CD4-positive, alpha-beta T cell (primary cell): ENCODE results near the gene SAMSN1. TPM values are rescaled to one million over a fixed set of nuclear protein-coding genes. Genes with fewer than 3 reads are reported as not detected.

Experiments used
- ATAC-seq: fragments of 200-7000 bp; cut with Tn5 transposase; one replicate; pipeline ENCODE4 v1.10.0; 2022; ENCODE audit warnings: mild to moderate bottlenecking; ENCODE audit not compliant: poor library complexity
- CTCF ChIA-PET: fragments of 350-600 bp; sonication (Branson Sonifier 250); formaldehyde crosslinking; loops from one replicate; lab custom pipeline; 2021; ENCODE audit warnings: antibody characterized with exemption, inconsistent platforms; lab: Charles Lee
- POLR2A ChIA-PET: fragments of 350-600 bp; sonication (Branson Sonifier 250); formaldehyde crosslinking; loops from one replicate; lab custom pipeline; 2021; ENCODE audit warnings: antibody characterized with exemption, inconsistent platforms; lab: Charles Lee
- DNase-seq, 14 experiments: peaks; one replicate each; pipeline ENCODE4 v3.0.0-alpha.2; 2013 to 2020; ENCODE audit warnings: mixed read lengths in 2 of 14
- H3K27ac ChIP-seq, 2 donors: one replicate each; pipeline versions ENCODE4 v1.5.1 to v1.7.0; 2013; ENCODE audit warnings: low read length in 2 of 2, low read depth in 1 of 2, mild to moderate bottlenecking in 1 of 2
- H3K27me3 ChIP-seq, 2 experiments: 1 replicate in 1 of 2; 2 replicates in 1 of 2; pipeline versions ENCODE4 v1.6.1 to v1.7.0; 2013; ENCODE audit warnings: low read length in 2 of 2, control low read depth in 1 of 2, mild to moderate bottlenecking in 1 of 2, moderate library complexity in 1 of 2; ENCODE audit not compliant: insufficient read depth in 2 of 2, control insufficient read depth in 1 of 2
- H3K36me3 ChIP-seq: one replicate; pipeline ENCODE4 v1.6.1; 2013; ENCODE audit warnings: low read length, control low read depth; ENCODE audit not compliant: insufficient read depth
- H3K4me1 ChIP-seq: one replicate; pipeline ENCODE4 v1.6.1; 2013; ENCODE audit warnings: low read length, control low read depth; ENCODE audit not compliant: insufficient read depth
- H3K4me3 ChIP-seq: one replicate; pipeline ENCODE4 v1.5.1; 2013; ENCODE audit warnings: mild to moderate bottlenecking, low read length, moderate library complexity
- H3K9me3 ChIP-seq, 2 experiments: 1 replicate in 1 of 2; 2 replicates in 1 of 2; pipeline versions ENCODE4 v1.6.1 to v1.7.0; 2013; ENCODE audit warnings: low read length in 2 of 2, mild to moderate bottlenecking in 2 of 2, control low read depth in 1 of 2, moderate library complexity in 1 of 2; ENCODE audit not compliant: control insufficient read depth in 1 of 2, insufficient read depth in 1 of 2
- H3K27ac Mint-ChIP-seq: one replicate; pipeline ENCODE4 v1.8.0; 2020; ENCODE audit warnings: mixed read lengths
- H3K27me3 Mint-ChIP-seq: one replicate; pipeline ENCODE4 v1.8.0; 2021; ENCODE audit warnings: mixed read lengths
- H3K36me3 Mint-ChIP-seq: one replicate; pipeline ENCODE4 v1.8.0; 2021; ENCODE audit warnings: low read depth, mixed read lengths
- H3K4me1 Mint-ChIP-seq: one replicate; pipeline ENCODE4 v1.8.0; 2021; ENCODE audit warnings: low read depth, mixed read lengths
- H3K4me3 Mint-ChIP-seq: one replicate; pipeline ENCODE4 v1.8.0; 2020; ENCODE audit warnings: mild to moderate bottlenecking, mixed read lengths
- H3K9me3 Mint-ChIP-seq: one replicate; pipeline ENCODE4 v1.8.0; 2020; ENCODE audit warnings: mixed read lengths
- intact Hi-C, 2 experiments: fragments of 100-400 bp; cut with DNase I in 1 of 2; cut with micrococcal nuclease in 1 of 2; formaldehyde crosslinking; loops; one replicate each; pipeline versions ENCODE4 v1.15.1 to v1.9.0; 2023 to 2025; cut with DNase I, micrococcal nuclease
- total RNA-seq, 174 experiments: library from RNA in 2 of 174; stranded (reverse) in 2 of 174; gene quantifications; one replicate each; pipeline ENCODE4 v1.2.3 and lab custom pipeline; 2021 to 2026
- TF ChIP-seq, protein P1 (sequence below): fragments of 200-600 bp; IDR thresholded peaks from one replicate; pipeline ENCODE4 v1.8.0; 2022; ENCODE audit warnings: antibody characterized with exemption, mild to moderate bottlenecking

SAMSN1 gene
- total RNA-seq, 2 experiments from 2014 or later = 51.2 to 51.3 TPM

DNA sequence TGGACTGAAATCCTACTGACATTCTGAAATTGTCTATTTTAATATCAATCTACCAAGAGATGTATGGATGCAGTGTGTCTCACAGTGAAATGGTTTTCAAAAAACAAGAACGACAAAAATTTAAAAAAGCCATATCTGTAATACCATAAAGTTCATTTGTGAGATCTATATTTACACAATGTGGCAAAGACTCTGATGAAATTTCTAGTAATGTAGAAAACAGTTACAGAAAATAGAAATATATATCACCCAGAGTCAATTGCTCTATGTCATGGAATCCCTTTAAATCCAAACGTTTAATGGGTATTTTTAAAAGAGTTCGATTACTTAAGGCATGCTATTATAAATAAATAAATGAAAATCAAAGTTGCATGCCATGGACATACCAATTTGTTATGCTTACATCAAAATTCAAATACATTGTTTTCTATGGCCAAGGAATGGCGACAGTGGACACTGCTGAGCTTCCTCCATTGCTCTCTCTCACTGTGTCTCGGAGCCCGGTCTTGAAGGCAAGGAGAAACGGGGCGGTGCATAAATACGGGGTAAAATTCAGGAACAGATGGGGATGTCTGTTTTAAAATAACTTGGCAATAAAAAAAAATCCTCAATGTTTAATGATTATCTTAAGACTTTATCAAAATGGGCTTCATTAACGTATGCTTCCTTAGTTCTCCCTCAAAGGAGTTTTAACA, 37.0 kb upstream of the SAMSN1 start:
- H3K27ac Mint-ChIP-seq = no peak overlapping the region
- Histone ChIP-seq H3K4me1 (peaks cover 2% of the 10 kb centered on the region), H3K27ac (no peak overlapping the region), H3K27me3 (no peaks in the 10 kb centered on the region), H3K36me3 (no peaks in the 10 kb centered on the region), H3K9me3 (no peaks in the 10 kb centered on the region), H3K4me3 (no peak overlapping the region)
- ChIA-PET POLR2A (no interaction called here), CTCF (interaction anchor here (1.6 kb wide), 1 partner anchor 11 kb away, joined by 3 read pairs; no protein-coding TSS in a partner anchor)
- H3K4me3 Mint-ChIP-seq = no peak overlapping the region
- no peak for DNase-seq
- intact Hi-C loops = loop anchor here in 1 of 2 experiments (5.0 kb wide), 1 partner anchor 41 kb away; no protein-coding TSS in a partner anchor
- H3K9me3 Mint-ChIP-seq = no peaks in the 10 kb centered on the region
- ATAC-seq = no peak
- peaks cover 8% of the 10 kb centered on the region for H3K4me1 Mint-ChIP-seq
- no peaks in the 10 kb centered on the region for H3K27me3 Mint-ChIP-seq
- TF ChIP-seq, protein P1, sequence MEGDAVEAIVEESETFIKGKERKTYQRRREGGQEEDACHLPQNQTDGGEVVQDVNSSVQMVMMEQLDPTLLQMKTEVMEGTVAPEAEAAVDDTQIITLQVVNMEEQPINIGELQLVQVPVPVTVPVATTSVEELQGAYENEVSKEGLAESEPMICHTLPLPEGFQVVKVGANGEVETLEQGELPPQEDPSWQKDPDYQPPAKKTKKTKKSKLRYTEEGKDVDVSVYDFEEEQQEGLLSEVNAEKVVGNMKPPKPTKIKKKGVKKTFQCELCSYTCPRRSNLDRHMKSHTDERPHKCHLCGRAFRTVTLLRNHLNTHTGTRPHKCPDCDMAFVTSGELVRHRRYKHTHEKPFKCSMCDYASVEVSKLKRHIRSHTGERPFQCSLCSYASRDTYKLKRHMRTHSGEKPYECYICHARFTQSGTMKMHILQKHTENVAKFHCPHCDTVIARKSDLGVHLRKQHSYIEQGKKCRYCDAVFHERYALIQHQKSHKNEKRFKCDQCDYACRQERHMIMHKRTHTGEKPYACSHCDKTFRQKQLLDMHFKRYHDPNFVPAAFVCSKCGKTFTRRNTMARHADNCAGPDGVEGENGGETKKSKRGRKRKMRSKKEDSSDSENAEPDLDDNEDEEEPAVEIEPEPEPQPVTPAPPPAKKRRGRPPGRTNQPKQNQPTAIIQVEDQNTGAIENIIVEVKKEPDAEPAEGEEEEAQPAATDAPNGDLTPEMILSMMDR = no peak
- no peaks in the 10 kb centered on the region for H3K36me3 Mint-ChIP-seq

DNA sequence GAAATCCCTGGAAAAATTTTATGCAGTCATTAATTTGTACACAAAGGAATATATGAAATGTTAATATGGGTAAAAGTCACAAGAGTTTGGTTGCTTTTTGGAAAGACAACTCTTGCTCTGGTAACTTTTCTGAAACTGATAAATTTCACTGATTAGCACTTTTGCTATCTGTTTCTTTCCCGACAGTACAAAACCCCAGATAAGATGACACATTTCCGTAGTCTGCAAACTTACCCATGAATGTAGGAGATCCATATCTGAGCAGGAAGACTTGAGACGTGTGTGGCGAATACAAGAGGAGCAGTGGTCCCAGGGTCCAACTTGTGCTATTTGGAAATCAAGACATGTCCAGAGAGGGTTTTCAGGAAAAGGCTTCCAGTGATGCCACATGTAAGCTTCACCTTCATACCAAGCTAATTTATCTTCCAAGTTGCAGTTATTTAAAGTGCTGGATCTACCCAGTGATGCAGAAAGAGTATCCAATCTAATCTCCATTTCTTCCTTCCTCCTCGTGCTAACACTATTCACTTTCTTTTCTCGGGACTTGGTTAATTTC, 35.9 kb upstream of the SAMSN1 start:
- Mint-ChIP-seq H3K9me3 (no peaks in the 10 kb centered on the region), H3K27me3 (no peaks in the 10 kb centered on the region)

DNA sequence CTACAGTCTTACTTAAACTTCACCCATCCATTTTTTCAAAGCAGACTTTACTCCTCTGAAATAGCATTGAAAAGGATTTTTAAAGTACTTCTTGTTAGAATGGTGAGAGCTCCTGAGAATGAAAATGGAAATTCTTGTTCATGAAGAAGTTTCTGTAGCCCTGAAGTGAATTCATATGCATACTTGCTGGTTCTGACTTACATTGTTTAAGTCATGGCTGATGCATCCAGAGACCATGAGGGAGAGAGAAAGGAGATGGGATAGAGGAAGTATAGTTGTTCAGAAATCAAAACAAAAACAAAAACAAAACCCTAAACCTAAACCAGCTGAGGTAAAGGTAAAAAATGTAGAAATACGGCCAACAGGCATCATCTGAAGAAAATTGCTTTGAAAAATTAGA, 27.1 kb upstream of the SAMSN1 start:
- H3K4me3 Mint-ChIP-seq = no peak overlapping the region
- POLR2A ChIA-PET = no interaction called here

More for the DNA sequence above, 35.9 kb upstream of the SAMSN1 start:
- ChIA-PET CTCF (no interaction called here), POLR2A (no interaction called here)
- H3K4me1 ChIP-seq = peaks cover 2% of the 10 kb centered on the region
- peak overlapping the region; percentile 40 for H3K27ac Mint-ChIP-seq
- H3K27me3 ChIP-seq = no peaks in the 10 kb centered on the region
- DNase-seq (peak in 4 of 14 experiments; percentile 31 to 73 (median 68)), ATAC-seq (peak; percentile 90)
- no peaks in the 10 kb centered on the region for H3K9me3 ChIP-seq
- H3K36me3 ChIP-seq = no peaks in the 10 kb centered on the region
- peak overlapping the region; percentile 32 for H3K4me3 Mint-ChIP-seq
- peaks cover 8% of the 10 kb centered on the region for H3K4me1 Mint-ChIP-seq
- H3K27ac ChIP-seq = no peak overlapping the region
- no peak overlapping the region for H3K4me3 ChIP-seq
- TF ChIP-seq, protein P1 = no peak
- intact Hi-C loops = loop anchor here in 1 of 2 experiments (5.0 kb wide), 1 partner anchor 40 kb away; no protein-coding TSS in a partner anchor
- no peaks in the 10 kb centered on the region for H3K36me3 Mint-ChIP-seq

More for the DNA sequence above, 27.1 kb upstream of the SAMSN1 start:
- Histone ChIP-seq H3K27ac (no peak overlapping the region), H3K4me3 (no peak overlapping the region), H3K36me3 (no peaks in the 10 kb centered on the region), H3K4me1 (no peaks in the 10 kb centered on the region), H3K27me3 (no peaks in the 10 kb centered on the region), H3K9me3 (no peaks in the 10 kb centered on the region)
- Mint-ChIP-seq H3K9me3 (no peaks in the 10 kb centered on the region), H3K4me1 (no peaks in the 10 kb centered on the region), H3K36me3 (no peaks in the 10 kb centered on the region), H3K27me3 (no peaks in the 10 kb centered on the region), H3K27ac (no peak overlapping the region)
- DNase-seq = no peak
- TF ChIP-seq, protein P1 = no peak
- no peak for ATAC-seq
- CTCF ChIA-PET = interaction anchor here (1.4 kb wide), 1 partner anchor 8 kb away, joined by 3 read pairs; no protein-coding TSS in a partner anchor
- intact Hi-C loops = no loop called here
